ENCODE results near the gene MRPS23. TPM values are rescaled to one million over a fixed set of nuclear protein-coding genes. Genes with fewer than 3 reads are reported as not detected.
A peak's percentile ranks its signal among the peaks of the same experiment; 100 is the strongest.

The MRPS23 gene
- total RNA-seq = 10 to 100 TPM in 1 of 4 donors, 1 to 10 TPM in 2, under 1 TPM in 1; 0.37 to 11.1 (median 6.5) TPM

GRCh38 chr17:57849874-57850754, at the start of gene MRPS23:
Gene MRPS23, minus strand, starts transcription at chr17:57850044. Its CDS starts 34 bp downstream, at chr17:57850010.
- no peaks in the 10 kb centered on the region for H3K27me3 ChIP-seq
- TF ChIP-seq POLR2A (IDR thresholded peaks at IDR 0.05) (peak; percentile 85), EP300 (IDR thresholded peaks at IDR 0.05; ENCODE audit: low read depth) (no peak), CTCF (IDR thresholded peaks at IDR 0.05) (peak in 2 of 5 experiments; percentile 7 to 17), POLR2AphosphoS5 (IDR thresholded peaks at IDR 0.05) (peak; percentile 86 to 93 (median 91))
- peak within 1 kb of the TSS; percentile 90 to 95 (median 92) for H3K27ac ChIP-seq
- peaks cover 15 to 36% (median 24%) of the 10 kb centered on the region in 4 donors for H3K4me1 ChIP-seq
- WGBS, 2 donors (ENCODE audit: low coverage in 1 of 2) = 0 to 1% methylated on average over 2 to 52 of the region's 57 CpGs
- intact Hi-C loops (cut with DNase I; ENCODE audit: low total_unique reads) = loop anchor here (10.0 kb wide), 1 partner anchor 235 kb away; the partner anchor contains the start of gene DYNLL2
- in situ Hi-C loops (cut with MboI; ENCODE audit: low pct_ligation_motif_present in 1 of 4, low pct_unique_long_range_greater_than_20kb in 1 of 4, low sequenced_read_pairs in 3 of 4) = loop anchor here in 3 of 4 donors (10.0 to 25.0 kb wide), 3 partner anchors 237 to 265 kb away; partner anchors contain the start of gene DYNLL2 (in 1 of the 3)
- H3K4me3 ChIP-seq = peak within 1 kb of the TSS; percentile 61 to 92 (median 72)
- no peaks in the 10 kb centered on the region for H3K36me3 ChIP-seq
- DNase-seq = peak; percentile 98
- H3K9me3 ChIP-seq = no peaks in the 10 kb centered on the region

GRCh38 chr17:57899391-57899790, 49.5 kb upstream of the MRPS23 start:
- H3K4me1 ChIP-seq = peaks cover 57 to 86% (median 70%) of the 10 kb centered on the region in 4 donors
- H3K27ac ChIP-seq = peak overlapping the region; percentile 92 to 94 (median 93)
- no peak overlapping the region for H3K4me3 ChIP-seq
- no peak for TF ChIP-seq POLR2AphosphoS5 (IDR thresholded peaks at IDR 0.05)
- 29% methylated on average over 8 of the region's 8 CpGs; no CpG with 5 or more reads in 1 of the 2 donors for WGBS, 2 donors (ENCODE audit: low coverage in 1 of 2)
- intact Hi-C loops (cut with DNase I; ENCODE audit: low total_unique reads) (no loop called here), in situ Hi-C loops (cut with MboI; ENCODE audit: low pct_ligation_motif_present in 1 of 4, low pct_unique_long_range_greater_than_20kb in 1 of 4, low sequenced_read_pairs in 3 of 4) (no loop called here)
- DNase-seq = no peak
- no peaks in the 10 kb centered on the region for H3K9me3 ChIP-seq
- H3K27me3 ChIP-seq = no peaks in the 10 kb centered on the region
- no peaks in the 10 kb centered on the region for H3K36me3 ChIP-seq

- WGBS, 2 donors (ENCODE audit: low coverage in 1 of 2) = 49% methylated on average over 5 of the region's 9 CpGs; no CpG with 5 or more reads in 1 of the 2 donors
- DNase-seq = peak; percentile 54
- Histone ChIP-seq H3K27me3 (no peaks in the 10 kb centered on the region), H3K36me3 (no peaks in the 10 kb centered on the region), H3K4me3 (no peak overlapping the region), H3K27ac (peak overlapping the region; percentile 92 to 94 (median 93)), H3K9me3 (no peaks in the 10 kb centered on the region), H3K4me1 (peaks cover 55 to 86% (median 67%) of the 10 kb centered on the region in 4 donors)
- in situ Hi-C loops (cut with MboI; ENCODE audit: low pct_ligation_motif_present in 1 of 4, low pct_unique_long_range_greater_than_20kb in 1 of 4, low sequenced_read_pairs in 3 of 4) = no loop called here
- intact Hi-C loops (cut with DNase I; ENCODE audit: low total_unique reads) = no loop called here
- TF ChIP-seq CTCF (IDR thresholded peaks at IDR 0.05) (no peak), EP300 (IDR thresholded peaks at IDR 0.05; ENCODE audit: low read depth) (no peak), POLR2A (IDR thresholded peaks at IDR 0.05) (no peak), POLR2AphosphoS5 (IDR thresholded peaks at IDR 0.05) (no peak)
Measured at GRCh38 chr17:57898487-57899311, 48.9 kb upstream of the MRPS23 start.

GRCh38 chr17:57895382-57896060, 45.7 kb upstream of the MRPS23 start:
- no peaks in the 10 kb centered on the region for H3K36me3 ChIP-seq
- peaks cover 55 to 82% (median 63%) of the 10 kb centered on the region in 4 donors for H3K4me1 ChIP-seq
- H3K27ac ChIP-seq = peak overlapping the region; percentile 88 to 98 (median 92)
- H3K4me3 ChIP-seq = no peak overlapping the region
- no peaks in the 10 kb centered on the region for H3K27me3 ChIP-seq
- intact Hi-C loops (cut with DNase I; ENCODE audit: low total_unique reads) (no loop called here), in situ Hi-C loops (cut with MboI; ENCODE audit: low pct_ligation_motif_present in 1 of 4, low pct_unique_long_range_greater_than_20kb in 1 of 4, low sequenced_read_pairs in 3 of 4) (no loop called here)
- no peaks in the 10 kb centered on the region for H3K9me3 ChIP-seq
- no peak for TF ChIP-seq POLR2AphosphoS5 (IDR thresholded peaks at IDR 0.05)
- no peak for TF ChIP-seq POLR2A (IDR thresholded peaks at IDR 0.05)
- TF ChIP-seq CTCF (IDR thresholded peaks at IDR 0.05) = no peak
- no peak for TF ChIP-seq EP300 (IDR thresholded peaks at IDR 0.05; ENCODE audit: low read depth)
- no peak for DNase-seq
- WGBS, 2 donors (ENCODE audit: low coverage in 1 of 2) = 65% methylated on average over 8 of the region's 8 CpGs; no CpG with 5 or more reads in 1 of the 2 donors

Measured in transverse colon (tissue), 4 donors.